Measurements from ENCODE around the gene KIF5C.

DNA sequence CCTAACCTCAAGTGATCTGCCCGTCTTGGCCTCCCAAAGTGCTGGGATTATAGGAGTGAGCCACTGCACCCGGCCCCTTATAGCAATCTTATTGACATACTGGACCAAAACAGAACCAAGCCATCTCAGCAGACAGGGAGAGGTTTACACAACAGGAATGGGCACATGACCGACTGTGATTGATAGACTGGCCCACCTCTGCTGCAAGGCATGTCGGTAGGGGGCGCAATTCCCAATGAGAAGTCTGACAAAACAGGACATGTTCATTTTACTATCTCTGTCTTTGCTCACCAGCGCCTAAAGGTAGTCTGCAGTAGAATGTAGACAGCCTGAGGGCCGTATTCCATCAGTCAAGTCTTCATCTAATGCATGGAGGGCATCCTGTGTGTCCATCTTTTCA lies 165.4 kb downstream of the KIF5C start:
- TF ChIP-seq, protein P1, sequence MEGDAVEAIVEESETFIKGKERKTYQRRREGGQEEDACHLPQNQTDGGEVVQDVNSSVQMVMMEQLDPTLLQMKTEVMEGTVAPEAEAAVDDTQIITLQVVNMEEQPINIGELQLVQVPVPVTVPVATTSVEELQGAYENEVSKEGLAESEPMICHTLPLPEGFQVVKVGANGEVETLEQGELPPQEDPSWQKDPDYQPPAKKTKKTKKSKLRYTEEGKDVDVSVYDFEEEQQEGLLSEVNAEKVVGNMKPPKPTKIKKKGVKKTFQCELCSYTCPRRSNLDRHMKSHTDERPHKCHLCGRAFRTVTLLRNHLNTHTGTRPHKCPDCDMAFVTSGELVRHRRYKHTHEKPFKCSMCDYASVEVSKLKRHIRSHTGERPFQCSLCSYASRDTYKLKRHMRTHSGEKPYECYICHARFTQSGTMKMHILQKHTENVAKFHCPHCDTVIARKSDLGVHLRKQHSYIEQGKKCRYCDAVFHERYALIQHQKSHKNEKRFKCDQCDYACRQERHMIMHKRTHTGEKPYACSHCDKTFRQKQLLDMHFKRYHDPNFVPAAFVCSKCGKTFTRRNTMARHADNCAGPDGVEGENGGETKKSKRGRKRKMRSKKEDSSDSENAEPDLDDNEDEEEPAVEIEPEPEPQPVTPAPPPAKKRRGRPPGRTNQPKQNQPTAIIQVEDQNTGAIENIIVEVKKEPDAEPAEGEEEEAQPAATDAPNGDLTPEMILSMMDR (IDR thresholded peaks at IDR 0.05), result no peak
- TF ChIP-seq POLR2A (IDR thresholded peaks at IDR 0.05) (no peak), EP300 (IDR thresholded peaks at IDR 0.05) (no peak)
